ENCODE data around the gene DTWD1. TPM values are rescaled to one million over a fixed set of nuclear protein-coding genes. Genes with fewer than 3 reads are reported as not detected.
A peak's percentile ranks its signal among the peaks of the same experiment; 100 is the strongest.

The DTWD1 gene
- polyA plus RNA-seq, 1 of the 3 experiments (the other 2 are of a cell fraction), result 13.9 TPM

DNA sequence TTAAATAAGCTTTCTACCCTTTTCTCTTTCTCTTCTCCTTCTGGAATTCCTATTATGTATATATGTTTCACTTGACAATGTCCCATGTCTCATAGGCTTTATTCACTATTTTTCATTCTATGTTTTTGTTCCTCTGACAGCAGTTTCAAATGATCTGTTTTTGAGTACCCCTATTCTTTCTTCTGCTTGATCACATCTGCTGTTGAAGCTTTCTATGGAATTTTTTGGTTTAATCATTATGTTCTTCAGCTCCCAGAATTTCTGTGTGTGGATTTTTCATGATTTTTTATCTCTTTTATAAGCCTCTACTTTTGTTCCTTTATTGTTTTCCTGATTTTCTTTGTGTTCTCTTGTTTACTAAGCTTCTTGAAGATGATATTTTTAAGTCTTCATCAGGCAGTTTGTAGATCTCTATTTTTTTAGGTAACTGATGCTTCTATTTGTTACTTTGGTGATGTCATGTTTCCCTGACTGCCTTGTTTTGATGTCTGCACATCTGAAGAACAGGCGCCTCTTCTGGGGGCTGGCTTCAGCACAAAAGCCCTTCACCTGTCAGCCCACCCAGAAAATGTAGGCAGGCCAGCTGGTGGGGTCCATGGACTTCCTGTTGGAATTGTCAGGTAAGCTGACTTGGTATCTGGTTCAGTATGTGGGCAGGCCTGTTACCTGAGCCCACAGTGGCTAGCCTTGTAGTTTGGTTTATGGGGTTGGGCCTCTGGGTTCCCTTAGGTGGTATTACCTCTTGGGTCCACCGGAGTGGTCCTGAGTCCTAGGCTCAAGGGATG, 16.0 kb upstream of the DTWD1 start:
- peaks cover 2 to 13% of the 10 kb centered on the region in 2 experiments for H3K36me3 ChIP-seq (replicated peaks in 1 of 2; ENCODE audit: control insufficient read depth in 1 of 2, insufficient read depth in 2 of 2, low read length in 1 of 2)
- H3K4me3 ChIP-seq (ENCODE audit: low read depth in 2 of 2, low read length in 1 of 2), result peak overlapping the region in 1 of 2 experiments; percentile 3; a peak in 1 of 4 replicates
- no peaks in the 10 kb centered on the region for H3K79me2 ChIP-seq (ENCODE audit: insufficient read depth)
- no peaks in the 10 kb centered on the region; the same call in 1 of the 2 replicates for H3K9me3 ChIP-seq
- no peaks in the 10 kb centered on the region for H4K20me1 ChIP-seq (ENCODE audit: insufficient read depth)
- no peak for TF ChIP-seq NFIC (IDR thresholded peaks at IDR 0.05; ENCODE audit: borderline replicate concordance)
- no peak for TF ChIP-seq RFX5 (IDR thresholded peaks at IDR 0.05; ENCODE audit: low read length)
- TF ChIP-seq RAD21 (IDR thresholded peaks at IDR 0.05; ENCODE audit: low read length), result no peak
- TF ChIP-seq YY1 (IDR thresholded peaks at IDR 0.05; ENCODE audit: low read depth), result no peak
- no peak for TF ChIP-seq SIN3A (IDR thresholded peaks at IDR 0.05; ENCODE audit: borderline replicate concordance, low read depth, low read length)
- TF ChIP-seq, protein P1, sequence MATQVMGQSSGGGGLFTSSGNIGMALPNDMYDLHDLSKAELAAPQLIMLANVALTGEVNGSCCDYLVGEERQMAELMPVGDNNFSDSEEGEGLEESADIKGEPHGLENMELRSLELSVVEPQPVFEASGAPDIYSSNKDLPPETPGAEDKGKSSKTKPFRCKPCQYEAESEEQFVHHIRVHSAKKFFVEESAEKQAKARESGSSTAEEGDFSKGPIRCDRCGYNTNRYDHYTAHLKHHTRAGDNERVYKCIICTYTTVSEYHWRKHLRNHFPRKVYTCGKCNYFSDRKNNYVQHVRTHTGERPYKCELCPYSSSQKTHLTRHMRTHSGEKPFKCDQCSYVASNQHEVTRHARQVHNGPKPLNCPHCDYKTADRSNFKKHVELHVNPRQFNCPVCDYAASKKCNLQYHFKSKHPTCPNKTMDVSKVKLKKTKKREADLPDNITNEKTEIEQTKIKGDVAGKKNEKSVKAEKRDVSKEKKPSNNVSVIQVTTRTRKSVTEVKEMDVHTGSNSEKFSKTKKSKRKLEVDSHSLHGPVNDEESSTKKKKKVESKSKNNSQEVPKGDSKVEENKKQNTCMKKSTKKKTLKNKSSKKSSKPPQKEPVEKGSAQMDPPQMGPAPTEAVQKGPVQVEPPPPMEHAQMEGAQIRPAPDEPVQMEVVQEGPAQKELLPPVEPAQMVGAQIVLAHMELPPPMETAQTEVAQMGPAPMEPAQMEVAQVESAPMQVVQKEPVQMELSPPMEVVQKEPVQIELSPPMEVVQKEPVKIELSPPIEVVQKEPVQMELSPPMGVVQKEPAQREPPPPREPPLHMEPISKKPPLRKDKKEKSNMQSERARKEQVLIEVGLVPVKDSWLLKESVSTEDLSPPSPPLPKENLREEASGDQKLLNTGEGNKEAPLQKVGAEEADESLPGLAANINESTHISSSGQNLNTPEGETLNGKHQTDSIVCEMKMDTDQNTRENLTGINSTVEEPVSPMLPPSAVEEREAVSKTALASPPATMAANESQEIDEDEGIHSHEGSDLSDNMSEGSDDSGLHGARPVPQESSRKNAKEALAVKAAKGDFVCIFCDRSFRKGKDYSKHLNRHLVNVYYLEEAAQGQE (IDR thresholded peaks at IDR 0.05; ENCODE audit: low read depth, low read length), result no peak
- no peak for TF ChIP-seq SMC3 (IDR thresholded peaks at IDR 0.05; ENCODE audit: low read depth, low read length)
- H3K4me2 ChIP-seq, result no peak overlapping the region
- H3F3A ChIP-seq (replicated peaks; ENCODE audit: insufficient read depth), result no peaks in the 10 kb centered on the region
- no peaks in the 10 kb centered on the region for H3K9me2 ChIP-seq
- H2AFZ ChIP-seq (ENCODE audit: low read depth), result no peak overlapping the region
- no peaks in the 10 kb centered on the region for H3K27me3 ChIP-seq (ENCODE audit: insufficient read depth)
- H3K4me1 ChIP-seq (ENCODE audit: control insufficient read depth in 1 of 2, insufficient read depth in 2 of 2, low read depth in 1 of 2, low read length in 1 of 2), result no peaks in the 10 kb centered on the region
- WGBS (ENCODE audit: low lambda C conversion rate), result 100% methylated on average over 1 of the region's 2 CpGs
- no peak overlapping the region for H3K27ac ChIP-seq (ENCODE audit: low read depth in 2 of 2, low read length in 1 of 2)
- H3K9ac ChIP-seq, result no peak overlapping the region
- CTCF ChIA-PET, result no interaction called here
- POLR2A ChIA-PET, result no interaction called here
- no peak for DNase-seq

DNA sequence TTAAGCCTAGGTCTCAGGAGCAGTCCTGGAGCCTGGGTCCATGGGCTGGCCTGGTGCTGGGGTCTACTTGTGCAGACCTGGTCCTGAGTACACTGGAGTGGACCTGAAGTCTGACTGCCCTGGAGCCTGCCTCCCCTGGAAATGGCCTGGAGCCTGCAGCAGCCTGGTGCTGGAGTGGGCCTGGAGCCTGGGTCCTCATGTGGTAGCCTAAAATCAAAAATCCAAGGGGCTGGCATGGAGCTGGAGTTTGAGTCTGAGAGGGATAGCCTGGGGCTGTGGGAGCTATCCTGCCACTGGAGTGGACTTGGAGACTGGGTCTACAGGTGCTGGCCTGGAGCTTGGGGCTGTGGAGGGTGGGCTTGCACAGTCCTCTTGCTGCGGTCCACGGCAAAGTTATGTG, 15.3 kb upstream of the DTWD1 start:
- WGBS (ENCODE audit: low lambda C conversion rate), result 100% methylated on average over 2 of the region's 2 CpGs
- no peak for TF ChIP-seq CHD2 (IDR thresholded peaks at IDR 0.05; ENCODE audit: low read length, partially characterized antibody)
- TF ChIP-seq RAD21 (IDR thresholded peaks at IDR 0.05; ENCODE audit: low read length), result no peak
- TF ChIP-seq, protein P1 (IDR thresholded peaks at IDR 0.05; ENCODE audit: low read depth, low read length), result no peak
- TF ChIP-seq RXRA (IDR thresholded peaks at IDR 0.05; ENCODE audit: borderline replicate concordance, low read depth), result no peak
- TF ChIP-seq IRF3 (IDR thresholded peaks at IDR 0.05; ENCODE audit: low read depth, low read length), result no peak
- TF ChIP-seq EZH2phosphoT487 (IDR thresholded peaks at IDR 0.05; ENCODE audit: borderline replicate concordance, low read depth), result no peak
- TF ChIP-seq EP300 (IDR thresholded peaks at IDR 0.05; ENCODE audit: borderline replicate concordance in 1 of 2, low read depth in 1 of 2, low read length in 1 of 2), result no peak
- TF ChIP-seq MEF2A (IDR thresholded peaks at IDR 0.05; ENCODE audit: borderline replicate concordance, low read depth), result no peak
- no peak for TF ChIP-seq GABPA (IDR thresholded peaks at IDR 0.05; ENCODE audit: low read depth)
- no peak for TF ChIP-seq FOXJ3 (CRISPR knock-in tag; IDR thresholded peaks at IDR 0.05)

More for the DNA sequence above, 15.3 kb upstream of the DTWD1 start:
- H3K9me3 ChIP-seq, result no peaks in the 10 kb centered on the region; the same call in 1 of the 2 replicates
- CTCF ChIA-PET, result no interaction called here
- no peaks in the 10 kb centered on the region for H3K27me3 ChIP-seq (ENCODE audit: insufficient read depth)
- peaks cover 3 to 12% of the 10 kb centered on the region in 2 experiments for H3K36me3 ChIP-seq (replicated peaks in 1 of 2; ENCODE audit: control insufficient read depth in 1 of 2, insufficient read depth in 2 of 2, low read length in 1 of 2)
- H3K4me1 ChIP-seq (ENCODE audit: control insufficient read depth in 1 of 2, insufficient read depth in 2 of 2, low read depth in 1 of 2, low read length in 1 of 2), result no peaks in the 10 kb centered on the region
- H3K4me3 ChIP-seq (ENCODE audit: low read depth in 2 of 2, low read length in 1 of 2), result no peak overlapping the region; a peak in 1 of 4 replicates
- H4K20me1 ChIP-seq (ENCODE audit: insufficient read depth), result no peaks in the 10 kb centered on the region
- H3K9ac ChIP-seq, result no peak overlapping the region
- H3F3A ChIP-seq (replicated peaks; ENCODE audit: insufficient read depth), result peaks cover 2% of the 10 kb centered on the region
- no peak overlapping the region for H3K4me2 ChIP-seq
- no peaks in the 10 kb centered on the region for H3K79me2 ChIP-seq (ENCODE audit: insufficient read depth)
- no peak for DNase-seq
- 0 out of 2 replicates have a peak, but pooled peaks cover 2% of the 10 kb centered on the region for H3K9me2 ChIP-seq
- H2AFZ ChIP-seq (ENCODE audit: low read depth), result no peak overlapping the region
- H3K27ac ChIP-seq (ENCODE audit: low read depth in 2 of 2, low read length in 1 of 2), result no peak overlapping the region
- POLR2A ChIA-PET, result no interaction called here

Data from SK-N-SH (cell line).